Neural progenitor cell (in vitro differentiated cells): ENCODE results near the gene GJB3. TPM values are rescaled to one million over a fixed set of nuclear protein-coding genes. Genes with fewer than 3 reads are reported as not detected.
"Not testable (repeated sequence)": the region's sequence is repeated elsewhere in the genome, so short reads cannot be mapped to it uniquely, and the experiment has no call there.

Source experiments
- DNase-seq: peaks from one replicate; pipeline ENCODE4 v3.0.0-alpha.2; 2016; ENCODE audit warnings: low spot score
- H2AFZ ChIP-seq: fragments of 200-600 bp; sonication (generic); replicated peaks from 2 replicates; pipeline ENCODE4 v1.6.1; 2016; ENCODE audit warnings: antibody characterized with exemption
- H3F3A ChIP-seq: fragments of 200-600 bp; sonication (generic); 2 replicates; pipeline ENCODE4 v1.6.1; 2016; ENCODE audit warnings: antibody characterized with exemption, low read depth
- H3K27ac ChIP-seq: fragments of 200-600 bp; sonication (generic); 2 replicates; pipeline ENCODE4 v1.5.1; 2016; ENCODE audit warnings: mild to moderate bottlenecking
- H3K27me3 ChIP-seq: fragments of 200-600 bp; sonication (generic); 2 replicates; pipeline ENCODE4 v1.6.1; 2016; ENCODE audit warnings: mild to moderate bottlenecking, moderate library complexity
- H3K36me3 ChIP-seq: fragments of 200-600 bp; sonication (generic); 2 replicates; pipeline ENCODE4 v1.5.1; 2016
- H3K4me1 ChIP-seq: fragments of 200-600 bp; sonication (generic); 2 replicates; pipeline ENCODE4 v1.6.1; 2016; ENCODE audit warnings: mixed run types
- H3K4me2 ChIP-seq: fragments of 200-600 bp; sonication (generic); 2 replicates; pipeline ENCODE4 v1.6.1; 2016
- H3K4me3 ChIP-seq: fragments of 200-600 bp; sonication (generic); 2 replicates; pipeline ENCODE4 v1.5.1; 2016
- H3K79me2 ChIP-seq: fragments of 200-600 bp; sonication (generic); 2 replicates; pipeline ENCODE4 v1.6.1; 2016; ENCODE audit warnings: low read depth
- H3K9ac ChIP-seq: fragments of 200-600 bp; sonication (generic); 2 replicates; pipeline ENCODE4 v1.6.1; 2016
- H3K9me3 ChIP-seq: fragments of 200-600 bp; sonication (generic); 2 replicates; pipeline ENCODE4 v1.5.1; 2016; ENCODE audit warnings: low read depth
- H4K20me1 ChIP-seq: fragments of 200-600 bp; sonication (generic); 2 replicates; pipeline ENCODE4 v1.6.1; 2016; ENCODE audit warnings: low read depth
- H3K27ac Mint-ChIP-seq: 3 replicates; pipeline ENCODE4 v1.8.0; 2021; ENCODE audit warnings: mixed read lengths
- H3K27me3 Mint-ChIP-seq: 2 replicates; pipeline ENCODE4 v1.8.0; 2022; ENCODE audit warnings: low read depth, mild to moderate bottlenecking, inconsistent platforms, moderate library complexity, mixed read lengths; ENCODE audit not compliant: insufficient read depth
- H3K36me3 Mint-ChIP-seq: 3 replicates; pipeline ENCODE4 v1.8.0; 2021; ENCODE audit warnings: mixed read lengths
- H3K4me1 Mint-ChIP-seq: 3 replicates; pipeline ENCODE4 v1.8.0; 2021; ENCODE audit warnings: mixed read lengths
- H3K4me3 Mint-ChIP-seq: 3 replicates; pipeline ENCODE4 v1.8.0; 2021; ENCODE audit warnings: mild to moderate bottlenecking, moderate library complexity, mixed read lengths
- H3K9me3 Mint-ChIP-seq: 3 replicates; pipeline ENCODE4 v1.8.0; 2020; ENCODE audit warnings: mixed read lengths
- CTCF ChIP-seq: fragments of 200-600 bp; sonication (generic); IDR thresholded peaks from 2 replicates; pipeline ENCODE4 v1.5.1; 2017; ENCODE audit warnings: antibody characterized with exemption, mild to moderate bottlenecking
- EZH2 ChIP-seq: fragments of 200-600 bp; sonication (generic); IDR thresholded peaks from 2 replicates; pipeline ENCODE4 v1.6.1; 2017; ENCODE audit warnings: antibody characterized with exemption, mild to moderate bottlenecking, moderate library complexity
- EZH2phosphoT487 ChIP-seq: fragments of 200-600 bp; sonication (generic); IDR thresholded peaks from 2 replicates; pipeline ENCODE4 v1.6.1; 2017; ENCODE audit warnings: antibody characterized with exemption
- total RNA-seq: library from RNA; depleted of rRNA; stranded (reverse); fragments of >200 nt; gene quantifications from 2 replicates; pipeline ENCODE4 v1.2.3, GENCODE V29; 2015; ENCODE audit warnings: low replicate concordance

GJB3 gene
- total RNA-seq, 1 donor from 2014 or later: not detected

GRCh38 chr1:34806396-34806795, 25.4 kb downstream of the GJB3 start:
- Histone ChIP-seq H3K27ac (no peak overlapping the region), H4K20me1 (no peaks in the 10 kb centered on the region), H3F3A (no peaks in the 10 kb centered on the region), H3K27me3 (no peaks in the 10 kb centered on the region), H3K4me2 (no peak overlapping the region), H3K9me3 (no peaks in the 10 kb centered on the region), H3K4me3 (no peak overlapping the region), H3K9ac (no peak overlapping the region), H3K36me3 (no peaks in the 10 kb centered on the region), H3K79me2 (no peaks in the 10 kb centered on the region), H2AFZ (no peak overlapping the region), H3K4me1 (peaks cover 6% of the 10 kb centered on the region)
- no peak for DNase-seq
- Mint-ChIP-seq H3K9me3 (no peaks in the 10 kb centered on the region), H3K27me3 (no peaks in the 10 kb centered on the region), H3K27ac (no peak overlapping the region), H3K4me3 (no peak overlapping the region), H3K36me3 (peaks cover 5% of the 10 kb centered on the region), H3K4me1 (peaks cover 12% of the 10 kb centered on the region)
- TF ChIP-seq CTCF: no peak
- TF ChIP-seq EZH2phosphoT487: no peak
- no peak for TF ChIP-seq EZH2

GRCh38 chr1:34808051-34808810, 27.2 kb downstream of the GJB3 start:
- H3K27me3 Mint-ChIP-seq: peaks cover 2% of the 10 kb centered on the region

GRCh38 chr1:34810781-34811180, 29.8 kb downstream of the GJB3 start:
- not testable (repeated sequence) for H3K9me3 ChIP-seq, H3K4me3 Mint-ChIP-seq, H4K20me1 ChIP-seq, H3K4me3 ChIP-seq, H3K36me3 Mint-ChIP-seq, H3K9ac ChIP-seq, DNase-seq, H3K27ac Mint-ChIP-seq, H3K79me2 ChIP-seq, H3K27me3 ChIP-seq, H3K27me3 Mint-ChIP-seq, H3K9me3 Mint-ChIP-seq, H3K4me2 ChIP-seq, H3K4me1 ChIP-seq, H3F3A ChIP-seq, H2AFZ ChIP-seq, H3K36me3 ChIP-seq, H3K27ac ChIP-seq
- H3K4me1 Mint-ChIP-seq: peaks cover 14% of the 10 kb centered on the region

More at GRCh38 chr1:34808051-34808810, 27.2 kb downstream of the GJB3 start:
- Histone ChIP-seq H3K36me3 (no peaks in the 10 kb centered on the region), H3K27me3 (no peaks in the 10 kb centered on the region), H3K4me1 (peaks cover 6% of the 10 kb centered on the region), H3K9ac (no peak overlapping the region), H4K20me1 (no peaks in the 10 kb centered on the region), H3K27ac (no peak overlapping the region), H3F3A (no peaks in the 10 kb centered on the region), H3K79me2 (no peaks in the 10 kb centered on the region), H3K4me2 (no peak overlapping the region), H2AFZ (no peak overlapping the region), H3K4me3 (no peak overlapping the region), H3K9me3 (no peaks in the 10 kb centered on the region)
- DNase-seq: peak; percentile 34
- Mint-ChIP-seq H3K4me1 (peaks cover 12% of the 10 kb centered on the region), H3K27ac (no peak overlapping the region), H3K4me3 (no peak overlapping the region), H3K36me3 (peaks cover 5% of the 10 kb centered on the region), H3K9me3 (peaks cover 3% of the 10 kb centered on the region)
- TF ChIP-seq EZH2phosphoT487: no peak
- TF ChIP-seq EZH2: no peak
- TF ChIP-seq CTCF: no peak

GRCh38 chr1:34816332-34816731, 35.3 kb downstream of the GJB3 start:
- H3K27me3 Mint-ChIP-seq: peaks cover 4% of the 10 kb centered on the region
- no peak overlapping the region for H3K27ac ChIP-seq
- no peaks in the 10 kb centered on the region for H3K4me1 ChIP-seq
- H3K4me2 ChIP-seq: no peak overlapping the region
- H3F3A ChIP-seq: no peaks in the 10 kb centered on the region
- H2AFZ ChIP-seq: no peak overlapping the region
- peaks cover 7% of the 10 kb centered on the region for H3K4me1 Mint-ChIP-seq
- H3K4me3 ChIP-seq: no peak overlapping the region
- H3K79me2 ChIP-seq: no peaks in the 10 kb centered on the region
- no peak overlapping the region for H3K27ac Mint-ChIP-seq
- no peak overlapping the region for H3K4me3 Mint-ChIP-seq
- peaks cover 3% of the 10 kb centered on the region for H3K9me3 Mint-ChIP-seq
- H3K36me3 ChIP-seq: no peaks in the 10 kb centered on the region
- no peaks in the 10 kb centered on the region for H4K20me1 ChIP-seq
- no peak for TF ChIP-seq EZH2
- TF ChIP-seq EZH2phosphoT487: no peak
- no peak for TF ChIP-seq CTCF
- peak overlapping the region; percentile 15 for H3K9ac ChIP-seq
- no peaks in the 10 kb centered on the region for H3K27me3 ChIP-seq
- no peak for DNase-seq
- H3K9me3 ChIP-seq: no peaks in the 10 kb centered on the region
- no peaks in the 10 kb centered on the region for H3K36me3 Mint-ChIP-seq
